Kidney epithelial cell (primary cell): Measurements from ENCODE around the gene PRDX2. TPM values are rescaled to one million over a fixed set of nuclear protein-coding genes. Genes with fewer than 3 reads are reported as not detected.

Source experiments
- DNase-seq: peaks from one replicate; pipeline ENCODE4 v3.0.0-alpha.2; 2010; ENCODE audit warnings: low read depth
- H3K27me3 ChIP-seq: 2 replicates; pipeline ENCODE4 v1.6.0; 2011; ENCODE audit warnings: low read length; ENCODE audit not compliant: control insufficient read depth, insufficient read depth
- H3K36me3 ChIP-seq: 2 replicates; pipeline ENCODE4 v1.5.1; 2011; ENCODE audit warnings: low read length; ENCODE audit not compliant: control insufficient read depth, insufficient read depth
- H3K4me3 ChIP-seq: 2 replicates; pipeline ENCODE4 v1.5.1; 2011; ENCODE audit warnings: low read depth, mild to moderate bottlenecking, control low read depth, low read length
- total RNA-seq: library from RNA; depleted of rRNA; stranded (reverse); fragments of >200 nt; gene quantifications from 2 replicates; pipeline ENCODE4 v1.2.3, GENCODE V29; 2015
- TF ChIP-seq, protein P1 (sequence below): IDR thresholded peaks from 2 replicates; pipeline ENCODE4 v1.5.1; 2011; ENCODE audit warnings: mild to moderate bottlenecking, moderate library complexity, low read length, control low read depth, inconsistent platforms; ENCODE audit not compliant: insufficient read depth, poor library complexity, severe bottlenecking

The PRDX2 gene
- total RNA-seq, 1 donor from 2014 or later: 366 TPM

GRCh38 chr19:12837225-12837624, 35.6 kb upstream of the PRDX2 start:
- Histone ChIP-seq H3K36me3 (no peaks in the 10 kb centered on the region), H3K4me3 (no peak overlapping the region), H3K27me3 (peaks cover 83% of the 10 kb centered on the region)
- TF ChIP-seq, protein P1, sequence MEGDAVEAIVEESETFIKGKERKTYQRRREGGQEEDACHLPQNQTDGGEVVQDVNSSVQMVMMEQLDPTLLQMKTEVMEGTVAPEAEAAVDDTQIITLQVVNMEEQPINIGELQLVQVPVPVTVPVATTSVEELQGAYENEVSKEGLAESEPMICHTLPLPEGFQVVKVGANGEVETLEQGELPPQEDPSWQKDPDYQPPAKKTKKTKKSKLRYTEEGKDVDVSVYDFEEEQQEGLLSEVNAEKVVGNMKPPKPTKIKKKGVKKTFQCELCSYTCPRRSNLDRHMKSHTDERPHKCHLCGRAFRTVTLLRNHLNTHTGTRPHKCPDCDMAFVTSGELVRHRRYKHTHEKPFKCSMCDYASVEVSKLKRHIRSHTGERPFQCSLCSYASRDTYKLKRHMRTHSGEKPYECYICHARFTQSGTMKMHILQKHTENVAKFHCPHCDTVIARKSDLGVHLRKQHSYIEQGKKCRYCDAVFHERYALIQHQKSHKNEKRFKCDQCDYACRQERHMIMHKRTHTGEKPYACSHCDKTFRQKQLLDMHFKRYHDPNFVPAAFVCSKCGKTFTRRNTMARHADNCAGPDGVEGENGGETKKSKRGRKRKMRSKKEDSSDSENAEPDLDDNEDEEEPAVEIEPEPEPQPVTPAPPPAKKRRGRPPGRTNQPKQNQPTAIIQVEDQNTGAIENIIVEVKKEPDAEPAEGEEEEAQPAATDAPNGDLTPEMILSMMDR: no peak
- no peak for DNase-seq

- H3K27me3 ChIP-seq: peaks cover 81% of the 10 kb centered on the region
- no peak for DNase-seq
- H3K36me3 ChIP-seq: no peaks in the 10 kb centered on the region
- H3K4me3 ChIP-seq: no peak overlapping the region
- TF ChIP-seq, protein P1: no peak
Observed at GRCh38 chr19:12836529-12836863, 34.9 kb upstream of the PRDX2 start.

- TF ChIP-seq, protein P1: no peak
- Histone ChIP-seq H3K36me3 (no peaks in the 10 kb centered on the region), H3K27me3 (peaks cover 76% of the 10 kb centered on the region), H3K4me3 (no peak overlapping the region)
- no peak for DNase-seq
Observed at GRCh38 chr19:12834976-12835757, 33.6 kb upstream of the PRDX2 start.

- TF ChIP-seq, protein P1: no peak
- H3K4me3 ChIP-seq: peak within 1 kb of the TSS; percentile 41
- no peaks in the 10 kb centered on the region for H3K36me3 ChIP-seq
- peaks cover 77% of the 10 kb centered on the region for H3K27me3 ChIP-seq
- DNase-seq: no peak
Observed at GRCh38 chr19:12834566-12834943, 33.0 kb upstream of the PRDX2 start, which contains the start of gene RTBDN. Gene RTBDN (minus strand): TSS chr19:12834579. CDS start chr19:12829979, 4,600 bp downstream.

- H3K27me3 ChIP-seq: peaks cover 73% of the 10 kb centered on the region
- no peak for DNase-seq
Observed at GRCh38 chr19:12833738-12834565, 32.4 kb upstream of the PRDX2 start.

More at GRCh38 chr19:12833738-12834565, 32.4 kb upstream of the PRDX2 start:
- TF ChIP-seq, protein P1: no peak
- Histone ChIP-seq H3K4me3 (peak overlapping the region; percentile 41), H3K36me3 (no peaks in the 10 kb centered on the region)
